Bladder microvascular endothelial cell (primary cell): Measurements from ENCODE around the gene ADSS2. TPM values are rescaled to one million over a fixed set of nuclear protein-coding genes. Genes with fewer than 3 reads are reported as not detected.

Experiments
- total RNA-seq: library from RNA; depleted of rRNA; stranded (reverse); fragments of >200 nt; gene quantifications from 2 replicates; pipeline ENCODE4 v1.2.3, GENCODE V29; 2014

ADSS2 gene
- 57.3 and 108 TPM in 2 replicates for total RNA-seq

GRCh38 chr1:244451539-244451950 lies at the start of gene ADSS2:
Gene ADSS2, minus strand, starts transcription at chr1:244451909. Its CDS starts 92 bp downstream, at chr1:244451817.

GRCh38 chr1:244461245-244462071 lies 9.7 kb upstream of the ADSS2 start, which contains the start of gene CATSPERE:
Gene CATSPERE, plus strand, starts transcription at chr1:244461273. Its CDS starts 157 bp downstream, at chr1:244461430.

Other genes with a start within 250 kb of the ADSS2 start
- gene CATSPERE, start 9.4 kb upstream of the ADSS2 start, total RNA-seq, result 0.65 and 1.3 TPM in 2 replicates
- 36.3 and 51.0 TPM in 2 replicates for gene DESI2, start 201.2 kb upstream of the ADSS2 start, total RNA-seq